BE2C (cell line): Measurements from ENCODE around the gene ZCRB1. TPM values are rescaled to one million over a fixed set of nuclear protein-coding genes. Genes with fewer than 3 reads are reported as not detected.
A peak's percentile ranks its signal among the peaks of the same experiment; 100 is the strongest.

Experiments used
- DNase-seq: peaks from one replicate; pipeline ENCODE4 v3.0.0-alpha.2; 2020
- H3K27me3 ChIP-seq: fragments of 250-450 bp; sonication (Bioruptor Pico); 2 replicates; pipeline ENCODE4 v1.5.1; 2020; ENCODE audit warnings: mild to moderate bottlenecking
- H3K36me3 ChIP-seq: fragments of 250-450 bp; sonication (Bioruptor Pico); 2 replicates; pipeline ENCODE4 v1.5.1; 2020; ENCODE audit warnings: mild to moderate bottlenecking
- H3K4me1 ChIP-seq: fragments of 250-450 bp; sonication (Bioruptor Pico); 2 replicates; pipeline ENCODE4 v1.5.1; 2020
- H3K4me3 ChIP-seq: 2 replicates; pipeline ENCODE4 v1.5.1; 2011; ENCODE audit warnings: low read depth, low read length
- H3K9me3 ChIP-seq: fragments of 250-450 bp; sonication (Bioruptor Pico); 2 replicates; pipeline ENCODE4 v1.5.1; 2020
- polyA plus RNA-seq: library from polyadenylated mRNA; unstranded; fragments of >200 nt; gene quantifications from one replicate; pipeline ENCODE4 v1.2.1, GENCODE V29; 2012; ENCODE audit warnings: low read depth, missing spikeins; ENCODE audit not compliant: insufficient read length, insufficient read depth
- TF ChIP-seq, protein P1 (sequence below): IDR thresholded peaks from 2 replicates; pipeline ENCODE4 v1.5.1; 2012; ENCODE audit warnings: mild to moderate bottlenecking, low read depth, low read length

The ZCRB1 gene
- polyA plus RNA-seq: 80.5 TPM

DNA sequence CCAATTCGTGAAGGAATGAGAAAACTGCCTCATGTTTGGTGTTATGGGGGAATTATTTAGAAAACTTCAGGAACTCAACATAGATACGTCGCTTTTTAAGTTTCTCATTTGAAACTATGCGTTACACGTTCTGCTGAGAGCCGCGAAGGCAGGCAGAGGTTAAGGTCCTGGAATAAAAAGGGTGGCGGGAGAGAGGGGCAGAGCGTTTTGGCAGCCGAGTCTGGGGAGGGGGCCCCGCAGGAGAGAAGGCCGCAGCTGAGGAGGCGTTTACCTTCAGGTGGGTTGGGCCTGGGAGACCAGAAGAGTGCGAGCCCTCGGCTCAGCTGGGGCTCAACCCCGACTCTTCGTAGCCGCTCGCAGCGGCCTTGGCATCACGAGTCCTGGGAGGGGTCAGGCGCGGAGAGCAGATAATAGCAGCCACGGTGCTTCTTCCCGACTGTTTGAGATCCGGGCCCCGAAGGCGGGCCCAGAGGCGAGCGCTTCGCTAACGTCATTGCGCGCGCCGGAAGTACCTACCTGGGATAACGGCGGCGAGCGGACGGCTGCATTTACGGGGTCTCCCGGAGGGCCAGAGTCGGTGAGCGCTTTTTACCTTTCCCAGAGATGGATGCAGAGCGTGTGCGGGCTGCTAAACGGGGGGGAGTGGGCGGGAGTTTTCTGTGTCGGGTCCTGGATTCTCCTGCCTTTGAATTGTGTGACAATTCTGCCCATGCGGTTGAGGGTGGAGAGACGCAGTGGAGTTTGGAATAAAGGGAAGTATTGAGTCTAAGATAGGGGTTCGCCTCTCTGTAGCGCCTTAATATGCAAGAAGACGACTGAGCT lies at the start of gene ZCRB1, which contains the start of gene PPHLN1:
ZCRB1 (minus strand) TSS at position 442 of the 822 bp plus-strand sequence. CDS start 1,992 bp downstream, outside the sequence.
PPHLN1 (plus strand) TSS at position 515 of the 822 bp plus-strand sequence. CDS start 9,736 bp downstream, outside the sequence.
- TF ChIP-seq, protein P1, sequence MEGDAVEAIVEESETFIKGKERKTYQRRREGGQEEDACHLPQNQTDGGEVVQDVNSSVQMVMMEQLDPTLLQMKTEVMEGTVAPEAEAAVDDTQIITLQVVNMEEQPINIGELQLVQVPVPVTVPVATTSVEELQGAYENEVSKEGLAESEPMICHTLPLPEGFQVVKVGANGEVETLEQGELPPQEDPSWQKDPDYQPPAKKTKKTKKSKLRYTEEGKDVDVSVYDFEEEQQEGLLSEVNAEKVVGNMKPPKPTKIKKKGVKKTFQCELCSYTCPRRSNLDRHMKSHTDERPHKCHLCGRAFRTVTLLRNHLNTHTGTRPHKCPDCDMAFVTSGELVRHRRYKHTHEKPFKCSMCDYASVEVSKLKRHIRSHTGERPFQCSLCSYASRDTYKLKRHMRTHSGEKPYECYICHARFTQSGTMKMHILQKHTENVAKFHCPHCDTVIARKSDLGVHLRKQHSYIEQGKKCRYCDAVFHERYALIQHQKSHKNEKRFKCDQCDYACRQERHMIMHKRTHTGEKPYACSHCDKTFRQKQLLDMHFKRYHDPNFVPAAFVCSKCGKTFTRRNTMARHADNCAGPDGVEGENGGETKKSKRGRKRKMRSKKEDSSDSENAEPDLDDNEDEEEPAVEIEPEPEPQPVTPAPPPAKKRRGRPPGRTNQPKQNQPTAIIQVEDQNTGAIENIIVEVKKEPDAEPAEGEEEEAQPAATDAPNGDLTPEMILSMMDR: no peak
- no peaks in the 10 kb centered on the region; the same call in 1 of the 2 replicates for H3K36me3 ChIP-seq
- peaks cover 5% of the 10 kb centered on the region; the same call in 1 of the 2 replicates for H3K4me1 ChIP-seq
- no peaks in the 10 kb centered on the region for H3K9me3 ChIP-seq
- DNase-seq: peak; percentile 87
- H3K4me3 ChIP-seq: peak within 1 kb of the TSS; percentile 93
- H3K27me3 ChIP-seq: no peaks in the 10 kb centered on the region

- DNase-seq: no peak
- Histone ChIP-seq H3K9me3 (no peaks in the 10 kb centered on the region), H3K4me1 (no peaks in the 10 kb centered on the region), H3K36me3 (peaks cover 10% of the 10 kb centered on the region), H3K27me3 (no peaks in the 10 kb centered on the region), H3K4me3 (no peak overlapping the region)
- TF ChIP-seq, protein P1: no peak
Measured at GRCh38 chr12:42373669-42374068, 47.8 kb upstream of the ZCRB1 start.

- Histone ChIP-seq H3K27me3 (no peaks in the 10 kb centered on the region), H3K9me3 (no peaks in the 10 kb centered on the region), H3K4me3 (no peak overlapping the region), H3K4me1 (no peaks in the 10 kb centered on the region), H3K36me3 (peaks cover 10% of the 10 kb centered on the region)
- TF ChIP-seq, protein P1: peak; percentile 92
- DNase-seq: peak; percentile 38
Measured at GRCh38 chr12:42372154-42372791, 46.4 kb upstream of the ZCRB1 start.

- Histone ChIP-seq H3K4me3 (no peak overlapping the region), H3K27me3 (no peaks in the 10 kb centered on the region), H3K36me3 (no peaks in the 10 kb centered on the region), H3K4me1 (no peaks in the 10 kb centered on the region), H3K9me3 (no peaks in the 10 kb centered on the region)
- TF ChIP-seq, protein P1: no peak
- DNase-seq: no peak
Measured at GRCh38 chr12:42370013-42370412, 44.1 kb upstream of the ZCRB1 start.

DNA sequence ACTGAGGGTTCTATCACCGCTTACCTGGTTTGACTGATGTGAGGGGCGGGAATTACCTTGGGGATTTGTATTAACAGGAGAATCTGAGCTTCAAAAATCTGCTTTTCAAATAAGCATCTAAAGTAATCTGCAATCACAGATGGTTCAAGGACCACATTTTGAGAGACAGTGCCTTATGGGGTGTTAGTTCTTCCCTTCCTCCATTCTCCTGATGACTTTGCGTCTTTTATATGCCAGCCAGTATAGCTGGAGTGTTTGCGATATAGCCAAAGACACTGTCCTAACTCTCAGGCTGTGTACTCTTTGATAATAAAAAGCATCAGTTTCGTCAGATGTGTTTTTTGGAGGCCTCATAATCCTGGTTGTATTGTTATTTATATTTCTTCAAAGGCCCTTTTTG lies 39.6 kb upstream of the ZCRB1 start:
- no peak for DNase-seq
- Histone ChIP-seq H3K4me1 (no peaks in the 10 kb centered on the region), H3K9me3 (no peaks in the 10 kb centered on the region), H3K36me3 (no peaks in the 10 kb centered on the region), H3K4me3 (no peak overlapping the region), H3K27me3 (no peaks in the 10 kb centered on the region)
- TF ChIP-seq, protein P1: no peak
